GM19023 (cell line): ENCODE results near the gene OR4K14.
"Not testable (repeated sequence)": the region's sequence is repeated elsewhere in the genome, so short reads cannot be mapped to it uniquely, and the experiment has no call there.

ENCODE experiments used
- ATAC-seq: cut with Tn5 transposase; IDR thresholded peaks from one replicate; pipeline ENCODE4 v1.9.1; 2021; ENCODE audit warnings: mild to moderate bottlenecking, moderate library complexity; ENCODE audit not compliant: unreplicated experiment

The OR4K14 gene

GRCh38 chr14:20019257-20019865 is at the start of gene OR4K14:
Gene OR4K14 (minus strand): TSS chr14:20019307. CDS start chr14:20015193, 4,114 bp downstream.
- no peak for ATAC-seq

GRCh38 chr14:20059745-20060144 is 40.6 kb upstream of the OR4K14 start, which contains the start of gene OR4L1:
Gene OR4L1 (plus strand): TSS chr14:20060045. CDS start chr14:20060045, 0 bp downstream.
- ATAC-seq, result no peak

GRCh38 chr14:20048202-20048601 is 29.1 kb upstream of the OR4K14 start:
- ATAC-seq, result no peak

- ATAC-seq, result no peak
These were observed 25.1 kb upstream of the OR4K14 start for GRCh38 chr14:20044243-20044642.

GRCh38 chr14:20035938-20036337 is 16.8 kb upstream of the OR4K14 start, which contains the start of gene OR4K13:
Gene OR4K13 (minus strand): TSS chr14:20036038. CDS start chr14:20034758, 1,280 bp downstream.
- ATAC-seq, result no peak

- ATAC-seq, result no peak
These were observed 16.3 kb upstream of the OR4K14 start for GRCh38 chr14:20035449-20035848.

- no peak for ATAC-seq
These were observed 12.0 kb upstream of the OR4K14 start for GRCh38 chr14:20031058-20031457.

- no peak for ATAC-seq
These were observed 11.0 kb downstream of the OR4K14 start for GRCh38 chr14:20008156-20008555.

GRCh38 chr14:20002319-20002718 is 16.8 kb downstream of the OR4K14 start:
- no peak for ATAC-seq

GRCh38 chr14:20001863-20002262 is 17.2 kb downstream of the OR4K14 start, which contains the start of gene OR4Q2:
Gene OR4Q2 (plus strand): TSS chr14:20002163.
- no peak for ATAC-seq

- ATAC-seq, result no peak
These were observed 25.7 kb downstream of the OR4K14 start for GRCh38 chr14:19993438-19993837.

GRCh38 chr14:19975291-19975690 is 43.8 kb downstream of the OR4K14 start, which contains the start of gene OR4K15:
Gene OR4K15 (plus strand): TSS chr14:19975591. CDS start chr14:19975591, 0 bp downstream.
- ATAC-seq, result no peak

- no peak for ATAC-seq
These were observed 44.3 kb downstream of the OR4K14 start for GRCh38 chr14:19974844-19975243.

GRCh38 chr14:19969735-19970134 is 49.4 kb downstream of the OR4K14 start:
- not testable (repeated sequence) for ATAC-seq
